A673 (cell line): ENCODE results near the gene CHDH. TPM values are rescaled to one million over a fixed set of nuclear protein-coding genes. Genes with fewer than 3 reads are reported as not detected.

Experiments
- Bru-seq: library from RNA; stranded (reverse); fragments of 400-500 nt; gene quantifications from one replicate; lab custom pipeline; 2021; lab: Mats Ljungman, UMichigan
- BruChase-seq, 2 experiments: library from RNA; stranded (reverse); fragments of 400-500 nt; gene quantifications; one replicate each; lab custom pipeline; 2021; lab: Mats Ljungman, UMichigan
- BruUV-seq: library from RNA; stranded (reverse); fragments of 400-500 nt; replicated peaks from 2 replicates; lab custom pipeline; 2021; lab: Mats Ljungman, UMichigan
- CTCF ChIA-PET: fragments of 300-600 bp; sonication (Branson Sonifier 250); formaldehyde crosslinking; loops from one replicate; lab custom pipeline; 2022; ENCODE audit warnings: antibody characterized with exemption; lab: Charles Lee
- POLR2A ChIA-PET: fragments of 300-600 bp; sonication (Branson Sonifier 250); formaldehyde crosslinking; loops from one replicate; lab custom pipeline; 2022; ENCODE audit warnings: antibody characterized with exemption; ENCODE audit not compliant: low non-redundant PET; lab: Charles Lee
- DNase-seq: peaks from one replicate; pipeline ENCODE4 v3.0.0-alpha.2; 2015; ENCODE audit warnings: low spot score
- H3K27ac ChIP-seq: fragments of 200-600 bp; sonication (generic); 2 replicates; pipeline ENCODE4 v1.5.1; 2016; ENCODE audit warnings: mixed run types, low read depth, mild to moderate bottlenecking, mixed read lengths, antibody characterized with exemption, low read length; ENCODE audit not compliant: poor library complexity, severe bottlenecking
- H3K27me3 ChIP-seq: fragments of 200-600 bp; sonication (generic); replicated peaks from 2 replicates; pipeline ENCODE4 v1.6.1; 2017; ENCODE audit warnings: mixed run types, low read depth, mild to moderate bottlenecking, mixed read lengths, antibody characterized with exemption, low read length; ENCODE audit not compliant: insufficient read depth, poor library complexity
- H3K36me3 ChIP-seq: fragments of 200-600 bp; sonication (generic); 2 replicates; pipeline ENCODE4 v1.6.1; 2016; ENCODE audit warnings: mixed run types, mild to moderate bottlenecking, mixed read lengths, antibody characterized with exemption, low read length; ENCODE audit not compliant: insufficient read depth, poor library complexity, severe bottlenecking
- H3K4me1 ChIP-seq: fragments of 200-600 bp; sonication (generic); 2 replicates; pipeline ENCODE4 v1.6.1; 2017; ENCODE audit warnings: mixed run types, mild to moderate bottlenecking, mixed read lengths, antibody characterized with exemption, low read length; ENCODE audit not compliant: insufficient read depth, poor library complexity, severe bottlenecking
- H3K4me3 ChIP-seq: fragments of 200-600 bp; sonication (generic); 2 replicates; pipeline ENCODE4 v1.5.1; 2016; ENCODE audit warnings: low read depth, mixed run types, mild to moderate bottlenecking, mixed read lengths, low read length; ENCODE audit not compliant: poor library complexity, severe bottlenecking
- H3K9me3 ChIP-seq: fragments of 200-600 bp; sonication (generic); 2 replicates; pipeline ENCODE4 v1.6.1; 2016; ENCODE audit warnings: mixed run types, low read depth, mild to moderate bottlenecking, mixed read lengths, antibody characterized with exemption, low read length; ENCODE audit not compliant: poor library complexity, severe bottlenecking
- CTCF ChIP-seq: fragments of 300-800, 200-600 bp; sonication (generic); conservative IDR thresholded peaks from 2 replicates; pipeline ENCODE4 v1.5.1; 2017; ENCODE audit warnings: low read depth, mild to moderate bottlenecking, antibody characterized with exemption, low read length, moderate library complexity, mixed read lengths
- EZH2 ChIP-seq: fragments of 200-600 bp; sonication (generic); IDR thresholded peaks from 2 replicates; pipeline ENCODE4 v1.6.1; 2017; ENCODE audit warnings: borderline replicate concordance, low read depth, mild to moderate bottlenecking, mixed read lengths, antibody characterized with exemption, low read length; ENCODE audit not compliant: poor library complexity, severe bottlenecking
- intact Hi-C: fragments of 100-400 bp; cut with micrococcal nuclease; formaldehyde crosslinking; loops from one replicate; pipeline ENCODE4 v1.10.0; 2022; ENCODE audit not compliant: unreplicated experiment
- long read RNA-seq: library from polyadenylated mRNA; stranded (forward); transcript quantifications from one replicate; pipeline ENCODE4 v2.0.0, GENCODE V29; 2022
- total RNA-seq: library from RNA; stranded (reverse); gene quantifications from 2 replicates; pipeline ENCODE4 v1.2.3, GENCODE V29; 2021

CHDH gene
- total RNA-seq, result 0.24 TPM in 1 of 2 replicates, not detected in the other
- percentile 13 among the genes with signal in this experiment for Bru-seq, nascent RNA
- percentile 13 among the genes with signal in this experiment for BruChase-seq, experiment 1, labeled RNA remaining after a 2-hour chase
- BruChase-seq, experiment 2, labeled RNA remaining after a 6-hour chase, result percentile 12 among the genes with signal in this experiment
- long read RNA-seq, result 0 reads

GRCh38 chr3:53846134-53846850 is at the start of gene CHDH, which contains the start of gene IL17RB:
CHDH (minus strand) TSS chr3:53846419; CDS start chr3:53824008, 22,411 bp downstream.
IL17RB (plus strand) TSS chr3:53846568; CDS start chr3:53846589, 21 bp downstream.
- ChIA-PET CTCF (no interaction called here), POLR2A (no interaction called here)

GRCh38 chr3:53892286-53892637 is 46.0 kb upstream of the CHDH start:
- no peak for TF ChIP-seq EZH2
- no peak for TF ChIP-seq CTCF
- BruUV-seq, result TSS peak; percentile 98
- H3K4me1 ChIP-seq, result no peaks in the 10 kb centered on the region
- H3K27ac ChIP-seq, result peak overlapping the region; percentile 89
- ChIA-PET POLR2A (no interaction called here), CTCF (no interaction called here)
- peak; percentile 1 for DNase-seq
- no peaks in the 10 kb centered on the region for H3K9me3 ChIP-seq
- H3K27me3 ChIP-seq, result no peaks in the 10 kb centered on the region
- H3K36me3 ChIP-seq, result no peaks in the 10 kb centered on the region
- intact Hi-C loops, result no loop called here
- peak overlapping the region; percentile 79 for H3K4me3 ChIP-seq

More at GRCh38 chr3:53846134-53846850, at the start of gene CHDH, which contains the start of gene IL17RB:
- Histone ChIP-seq H3K4me3 (peak within 1 kb of the TSS; percentile 29), H3K27me3 (peaks cover 33% of the 10 kb centered on the region), H3K36me3 (no peaks in the 10 kb centered on the region), H3K4me1 (no peaks in the 10 kb centered on the region), H3K27ac (no peak within 1 kb of the TSS), H3K9me3 (no peaks in the 10 kb centered on the region)
- no TSS peak for BruUV-seq
- TF ChIP-seq CTCF (no peak), EZH2 (peak; percentile 77)
- intact Hi-C loops, result no loop called here
- DNase-seq, result no peak

- TF ChIP-seq CTCF (no peak), EZH2 (no peak)
- POLR2A ChIA-PET, result interaction anchor here (0.7 kb wide), 1 partner anchor 238 kb away, joined by 3 read pairs; no protein-coding TSS in a partner anchor
- DNase-seq, result peak; percentile 96
- Histone ChIP-seq H3K27me3 (no peaks in the 10 kb centered on the region), H3K36me3 (no peaks in the 10 kb centered on the region), H3K4me1 (no peaks in the 10 kb centered on the region), H3K4me3 (peak within 1 kb of the TSS; percentile 79), H3K27ac (peak within 1 kb of the TSS; percentile 89), H3K9me3 (no peaks in the 10 kb centered on the region)
- CTCF ChIA-PET, result no interaction called here
- intact Hi-C loops, result no loop called here
- no TSS peak for BruUV-seq
Measured at GRCh38 chr3:53891497-53892285, 45.5 kb upstream of the CHDH start, which contains the start of gene SELENOK. SELENOK (minus strand) TSS chr3:53891859.
